Fibroblast of skin of left biceps (primary cell): ENCODE measurements around the gene EPHB1.
"Not testable (repeated sequence)": the region's sequence is repeated elsewhere in the genome, so short reads cannot be mapped to it uniquely, and the experiment has no call there.

Experiments used
- DNase-seq, 2 experiments: peaks; one replicate each; pipeline ENCODE4 v3.0.0-alpha.2; 2013; ENCODE audit warnings: low read depth in 2 of 2

The EPHB1 gene

DNA sequence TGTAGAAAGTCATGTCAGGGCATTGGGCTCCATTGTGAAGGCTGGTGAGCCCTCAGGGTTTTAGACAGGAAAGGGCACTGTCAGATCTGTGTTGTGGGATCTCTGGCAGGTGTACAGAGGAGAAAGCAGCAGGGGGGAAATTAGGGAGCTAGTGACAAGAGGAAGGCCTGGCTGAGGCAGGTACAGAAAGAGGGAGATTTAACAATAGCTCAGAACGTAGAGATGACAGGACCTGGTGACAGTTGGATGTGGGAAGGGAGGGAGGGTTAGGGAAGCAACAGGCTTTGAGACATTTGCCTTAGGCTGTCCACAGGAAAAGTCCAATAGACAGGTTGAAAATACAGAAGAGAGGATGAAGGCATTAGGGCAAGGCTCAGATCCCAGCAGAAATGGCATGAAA, 288.1 kb downstream of the EPHB1 start:
- no peak for DNase-seq

- DNase-seq: no peak
Measured at GRCh38 chr3:135083756-135084155, 288.7 kb downstream of the EPHB1 start.

DNA sequence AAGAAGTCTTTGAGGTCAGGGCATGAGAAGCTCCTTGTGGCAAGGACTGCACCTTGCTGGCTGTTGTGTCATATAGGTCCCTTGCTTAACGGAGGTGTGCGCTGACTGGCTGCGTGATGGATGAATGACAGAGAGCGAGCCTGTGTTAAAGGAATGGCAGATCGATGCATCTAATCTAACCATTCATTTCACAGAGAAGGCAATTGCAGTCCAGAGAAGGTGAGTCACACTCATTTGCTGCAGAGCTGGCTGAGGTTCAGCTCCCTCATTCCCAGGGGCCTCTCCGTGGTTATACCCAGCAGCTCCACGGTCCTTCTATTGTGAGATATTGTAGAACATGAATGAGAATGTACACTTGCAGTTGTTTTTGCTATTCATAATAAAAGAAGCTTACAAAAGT, 289.3 kb downstream of the EPHB1 start:
- peak; percentile 4 to 10 for DNase-seq

- no peak for DNase-seq
Measured at GRCh38 chr3:135084976-135085375, 289.9 kb downstream of the EPHB1 start.

- no peak for DNase-seq
Measured at GRCh38 chr3:135085652-135086436, 290.8 kb downstream of the EPHB1 start.

- no peak for DNase-seq
Measured at GRCh38 chr3:135087782-135088181, 292.7 kb downstream of the EPHB1 start.

GRCh38 chr3:135089451-135089850, 294.4 kb downstream of the EPHB1 start:
- no peak for DNase-seq

GRCh38 chr3:135090020-135090717, 295.1 kb downstream of the EPHB1 start:
- no peak for DNase-seq

- no peak for DNase-seq
Measured at GRCh38 chr3:135091946-135092345, 296.9 kb downstream of the EPHB1 start.

GRCh38 chr3:135093121-135093520, 298.1 kb downstream of the EPHB1 start:
- no peak for DNase-seq

DNA sequence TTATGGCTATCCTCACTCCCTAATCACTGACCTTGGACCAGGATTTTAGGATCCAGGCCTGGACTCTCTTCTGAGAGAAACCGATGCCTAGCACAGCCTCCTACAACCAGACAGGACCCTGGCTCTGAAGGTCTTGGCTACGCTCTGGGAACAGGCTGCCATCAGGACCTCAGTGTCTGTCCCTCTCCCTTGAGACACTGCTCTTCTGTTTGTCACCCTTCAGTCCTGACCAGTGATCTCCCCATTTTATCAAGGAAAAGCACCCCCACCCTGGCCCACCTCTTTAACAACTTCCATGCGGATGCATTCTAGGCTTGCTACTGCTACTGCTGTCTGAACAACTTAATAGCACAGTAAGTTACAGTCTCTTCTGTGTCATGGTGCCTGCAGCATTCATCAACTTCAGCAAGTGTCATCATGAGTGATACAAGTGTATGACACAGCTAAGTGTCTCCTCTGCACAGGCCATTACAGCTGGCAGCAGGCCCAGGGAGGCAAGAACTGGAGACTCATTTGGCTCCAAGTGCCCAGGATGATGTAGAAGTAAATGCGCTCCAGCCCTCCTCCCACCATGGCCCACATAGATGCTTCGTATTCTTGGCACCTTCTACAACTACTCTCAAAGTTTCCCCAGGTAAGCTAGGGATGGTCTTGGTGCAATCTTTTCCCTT, 302.4 kb downstream of the EPHB1 start:
- no peak for DNase-seq

DNA sequence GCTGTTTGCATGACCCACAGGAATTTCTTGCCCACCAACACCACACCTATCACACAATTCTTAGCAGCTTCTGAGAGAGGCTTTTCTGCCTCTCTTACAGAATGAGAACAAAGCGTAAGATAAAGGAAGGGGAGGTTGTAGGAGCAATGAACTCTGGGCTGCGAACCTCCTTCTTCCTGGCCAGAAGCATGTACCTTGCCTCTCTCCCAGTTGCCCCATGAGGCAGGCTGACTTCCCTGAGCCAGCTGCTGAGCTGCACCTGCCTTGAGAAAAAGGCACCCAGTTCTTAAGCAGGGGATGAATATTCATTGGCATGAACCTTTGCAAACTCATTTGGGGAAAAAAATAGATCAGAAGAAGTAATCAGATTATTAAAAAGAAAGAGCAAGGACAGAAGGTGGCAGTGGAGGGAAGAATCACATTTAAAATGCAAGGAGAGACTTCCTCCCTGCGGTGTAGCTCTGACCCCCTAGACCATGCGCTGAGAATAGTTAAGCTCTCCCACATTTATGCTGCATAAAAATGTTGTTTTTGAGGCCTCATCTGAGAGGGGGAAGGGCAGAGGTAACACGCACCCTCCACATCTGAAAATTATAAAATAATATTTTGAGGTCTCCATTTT, 304.8 kb downstream of the EPHB1 start:
- no peak for DNase-seq

DNA sequence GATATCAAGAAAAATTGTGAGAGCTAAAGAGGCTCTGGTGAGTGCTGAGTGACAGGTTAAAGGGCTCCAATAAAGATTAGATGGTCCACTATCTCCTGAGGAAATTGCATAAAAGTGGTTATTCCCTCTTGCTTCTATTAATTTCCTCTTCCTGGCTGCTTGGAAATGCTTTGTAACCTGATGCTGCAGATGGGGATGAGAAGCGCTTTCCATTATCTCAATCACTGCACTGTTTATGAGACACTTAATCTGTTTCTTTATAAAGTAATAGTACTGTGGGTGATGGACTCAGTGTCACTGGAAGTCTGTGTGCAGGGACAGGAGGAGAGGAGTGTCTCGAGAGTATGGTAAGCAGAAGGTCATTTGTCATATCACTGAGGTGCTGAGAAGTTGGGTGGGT, 305.3 kb downstream of the EPHB1 start:
- DNase-seq: no peak

- DNase-seq: no peak
Measured at GRCh38 chr3:135103917-135104316, 308.9 kb downstream of the EPHB1 start.

- DNase-seq: peak; percentile 3 to 10
Measured at GRCh38 chr3:135106445-135106844, 311.4 kb downstream of the EPHB1 start.

DNA sequence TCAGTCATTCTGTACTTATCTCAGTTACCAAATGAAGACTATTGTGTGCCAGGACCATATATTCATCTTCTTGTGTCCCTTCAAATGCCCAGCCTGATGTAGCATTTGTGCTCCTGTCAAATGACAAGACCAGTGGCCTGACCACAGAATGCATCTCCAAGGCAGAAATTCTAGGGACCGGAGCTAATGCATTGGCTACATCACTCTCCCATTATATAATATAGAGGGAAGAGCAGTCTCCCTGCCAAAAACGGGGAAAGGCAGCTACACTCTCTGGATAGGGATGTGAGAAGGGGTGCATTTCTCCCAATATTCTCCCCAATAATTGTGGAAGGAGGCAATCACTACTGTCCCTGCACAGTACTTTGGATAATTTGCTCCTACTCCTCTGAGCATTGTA, 312.0 kb downstream of the EPHB1 start:
- DNase-seq: no peak

DNA sequence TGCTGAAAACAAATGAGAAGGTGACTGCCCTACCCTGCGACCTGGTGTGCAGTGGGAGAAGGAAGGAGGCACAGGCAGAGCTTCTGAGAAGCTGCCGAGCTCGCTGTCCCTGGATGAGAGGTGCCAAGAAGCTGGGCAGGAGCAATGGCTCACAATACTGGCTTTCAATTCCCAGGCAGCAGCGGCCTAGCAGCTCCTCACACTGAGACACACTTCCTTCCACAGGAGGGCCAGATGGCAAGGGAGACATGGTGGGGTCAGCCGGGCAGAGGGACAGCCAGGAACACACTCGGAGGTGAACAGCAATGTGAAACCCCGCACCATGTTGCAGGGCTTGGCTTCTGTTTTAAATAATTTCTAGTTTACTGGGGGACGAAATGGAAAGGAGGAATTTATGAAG, 314.6 kb downstream of the EPHB1 start:
- DNase-seq: no peak

DNA sequence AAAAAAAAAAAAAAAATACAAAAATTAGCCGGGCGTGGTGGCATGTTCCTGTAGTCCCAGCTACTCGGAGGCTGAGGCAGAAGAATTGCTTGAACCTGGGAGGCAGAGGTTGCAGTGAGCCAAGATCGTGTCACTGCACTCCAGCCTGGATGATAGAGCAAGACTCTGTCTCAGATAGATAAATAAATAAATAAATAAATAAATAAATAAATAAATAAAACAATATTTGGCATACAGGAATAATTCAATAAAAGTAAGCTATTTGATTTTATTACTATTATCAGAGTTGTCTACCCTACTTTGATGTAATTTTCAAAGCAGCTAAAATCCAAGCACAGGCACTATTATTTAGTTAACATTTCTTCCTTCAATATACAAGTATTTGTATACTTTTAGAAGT, 319.5 kb downstream of the EPHB1 start:
- DNase-seq: not testable (repeated sequence)

DNA sequence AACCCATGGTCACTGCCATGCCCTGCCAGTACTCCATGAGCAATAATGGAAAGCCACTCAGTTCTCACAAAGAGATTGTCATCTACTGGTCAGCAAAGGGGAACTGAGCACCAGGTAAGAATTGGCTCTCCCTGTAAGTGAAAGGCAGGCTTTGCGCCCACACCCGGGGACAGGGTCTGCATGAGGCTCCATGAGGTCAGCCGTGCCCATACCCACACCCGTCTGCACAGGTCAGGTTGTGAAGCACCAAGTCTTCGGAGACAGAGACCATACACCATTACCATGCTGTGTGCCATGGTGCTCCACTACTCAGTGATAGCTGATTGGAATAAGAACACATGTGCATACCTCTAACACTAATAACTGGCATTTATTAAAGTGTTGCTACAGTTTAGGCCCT, 322.9 kb downstream of the EPHB1 start:
- DNase-seq: no peak

- no peak for DNase-seq
Measured at GRCh38 chr3:135118792-135119191, 323.7 kb downstream of the EPHB1 start.

GRCh38 chr3:135125171-135125801, 330.2 kb downstream of the EPHB1 start:
- peak in 1 of 2 experiments; percentile 6 for DNase-seq

GRCh38 chr3:135127946-135128470, 332.9 kb downstream of the EPHB1 start:
- DNase-seq: no peak
